Measurements from ENCODE around the gene HIGD1A.

Gene HIGD1A

GRCh38 chr3:42741796-42742195 lies 62.5 kb downstream of the HIGD1A start:
- DNase-seq (ENCODE audit: insufficient read length, low spot score), result no peak
- FAIRE-seq, result no peak

DNA sequence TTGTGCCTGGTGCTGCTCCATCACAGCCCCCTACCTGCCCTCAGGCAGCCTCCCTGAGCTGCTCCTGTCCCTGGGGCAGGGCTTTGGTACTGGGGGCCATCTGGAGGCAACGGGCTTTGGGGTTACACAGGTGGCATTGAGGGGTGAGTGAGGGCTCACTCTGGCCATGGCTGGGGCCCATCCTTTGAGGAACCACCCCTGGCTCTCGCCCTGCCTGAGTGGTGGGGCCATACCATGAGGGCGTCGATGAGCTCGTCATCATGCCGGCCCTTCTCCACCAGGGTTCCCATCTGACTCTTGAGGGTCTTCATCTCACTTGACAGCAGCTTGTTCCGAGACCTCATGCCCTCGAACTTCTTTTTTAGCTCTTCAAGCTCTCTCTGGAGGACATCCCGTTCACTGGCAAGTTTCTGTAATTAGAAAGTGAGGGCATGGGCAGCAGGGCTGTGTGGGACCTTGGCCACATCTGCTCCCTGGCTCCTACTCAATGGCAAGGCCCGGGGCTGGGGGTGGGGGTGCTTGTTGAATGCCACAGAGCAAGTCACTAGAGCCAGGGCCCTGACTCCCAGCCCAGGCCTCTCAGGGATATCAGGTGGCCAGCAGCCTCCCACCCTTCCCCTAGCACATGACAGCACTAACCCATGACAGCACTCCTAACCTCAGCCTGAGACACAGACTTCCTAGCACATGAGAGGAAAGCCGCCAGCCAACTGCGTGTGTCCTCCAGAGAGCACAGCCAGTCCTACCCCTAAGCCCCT lies 64.7 kb downstream of the HIGD1A start:
- DNase-seq (ENCODE audit: insufficient read length, low spot score), result no peak
- no peak for FAIRE-seq

GRCh38 chr3:42736531-42736930 lies 67.8 kb downstream of the HIGD1A start:
- FAIRE-seq, result no peak
- DNase-seq (ENCODE audit: insufficient read length, low spot score), result no peak

GRCh38 chr3:42736081-42736480 lies 68.2 kb downstream of the HIGD1A start:
- DNase-seq (ENCODE audit: insufficient read length, low spot score), result no peak
- no peak for FAIRE-seq

GRCh38 chr3:42735615-42736014 lies 68.7 kb downstream of the HIGD1A start:
- no peak for FAIRE-seq
- no peak for DNase-seq (ENCODE audit: insufficient read length, low spot score)

- FAIRE-seq (no peak), DNase-seq (ENCODE audit: insufficient read length, low spot score) (no peak)
Measured at GRCh38 chr3:42735019-42735418, 69.3 kb downstream of the HIGD1A start.

DNA sequence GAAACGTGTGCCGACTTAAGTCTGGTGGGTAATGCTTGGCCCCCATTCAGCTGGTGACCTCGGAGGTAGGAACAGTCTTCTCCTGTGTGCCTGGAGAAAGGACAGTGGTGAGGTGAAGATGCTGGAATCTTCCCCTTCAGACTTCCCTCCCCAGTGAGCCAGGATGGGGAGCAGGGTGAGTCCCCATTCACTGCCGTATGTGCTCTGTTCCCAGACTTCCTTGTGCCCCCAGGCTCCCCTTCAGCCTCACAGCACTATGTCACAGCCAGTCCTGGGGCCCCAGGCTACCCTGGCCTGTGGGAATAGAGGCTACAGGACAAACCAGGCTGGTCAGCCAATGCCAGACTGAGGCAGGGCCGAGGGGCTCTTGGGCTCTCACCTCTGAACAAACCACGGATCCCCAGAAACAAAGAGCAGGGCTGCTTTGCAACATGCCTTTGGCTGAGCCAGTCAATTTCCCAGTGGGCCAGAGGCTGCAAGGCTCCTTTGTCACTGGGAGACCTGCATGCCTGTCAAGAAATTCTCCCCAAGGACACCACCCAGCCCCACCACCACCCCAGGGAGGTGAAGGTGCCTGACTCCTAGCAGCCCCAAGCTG lies 69.9 kb downstream of the HIGD1A start:
- no peak for FAIRE-seq
- DNase-seq (ENCODE audit: insufficient read length, low spot score), result no peak

- no peak for FAIRE-seq
- DNase-seq (ENCODE audit: insufficient read length, low spot score), result no peak
Measured at GRCh38 chr3:42733501-42734262, 70.6 kb downstream of the HIGD1A start.

Measured in GM19239 (cell line).